AML-193 (cell line): ENCODE results near the gene IFI16.
A peak's percentile ranks its signal among the peaks of the same experiment; 100 is the strongest.

Experiments used
- DNase-seq, 2 experiments: peaks; one replicate each; lab custom pipeline; 2025; lab: John Stamatoyannopoulos, UW

Gene IFI16

GRCh38 chr1:159065106-159065505 is 55.4 kb downstream of the IFI16 start:
- no peak for DNase-seq

DNA sequence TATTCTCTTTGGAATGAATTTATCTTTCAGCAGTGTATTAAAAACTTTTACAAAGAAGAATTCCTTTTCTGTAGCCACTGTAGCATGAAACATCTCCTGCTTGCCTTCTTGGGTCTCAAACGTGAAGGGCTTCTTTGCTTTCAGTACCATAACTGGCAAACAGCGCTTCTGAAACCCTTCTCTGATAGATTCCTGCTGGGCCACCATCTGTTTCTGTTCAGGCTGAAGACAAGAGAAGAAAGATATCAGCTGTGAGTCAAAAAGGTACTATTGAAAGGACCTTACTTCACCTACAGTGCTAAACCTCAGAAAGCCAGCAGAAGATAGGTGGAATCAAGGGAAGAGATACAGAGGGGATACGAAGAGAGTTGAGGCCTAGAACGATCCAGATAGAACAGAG is 56.4 kb downstream of the IFI16 start:
- DNase-seq = no peak

DNA sequence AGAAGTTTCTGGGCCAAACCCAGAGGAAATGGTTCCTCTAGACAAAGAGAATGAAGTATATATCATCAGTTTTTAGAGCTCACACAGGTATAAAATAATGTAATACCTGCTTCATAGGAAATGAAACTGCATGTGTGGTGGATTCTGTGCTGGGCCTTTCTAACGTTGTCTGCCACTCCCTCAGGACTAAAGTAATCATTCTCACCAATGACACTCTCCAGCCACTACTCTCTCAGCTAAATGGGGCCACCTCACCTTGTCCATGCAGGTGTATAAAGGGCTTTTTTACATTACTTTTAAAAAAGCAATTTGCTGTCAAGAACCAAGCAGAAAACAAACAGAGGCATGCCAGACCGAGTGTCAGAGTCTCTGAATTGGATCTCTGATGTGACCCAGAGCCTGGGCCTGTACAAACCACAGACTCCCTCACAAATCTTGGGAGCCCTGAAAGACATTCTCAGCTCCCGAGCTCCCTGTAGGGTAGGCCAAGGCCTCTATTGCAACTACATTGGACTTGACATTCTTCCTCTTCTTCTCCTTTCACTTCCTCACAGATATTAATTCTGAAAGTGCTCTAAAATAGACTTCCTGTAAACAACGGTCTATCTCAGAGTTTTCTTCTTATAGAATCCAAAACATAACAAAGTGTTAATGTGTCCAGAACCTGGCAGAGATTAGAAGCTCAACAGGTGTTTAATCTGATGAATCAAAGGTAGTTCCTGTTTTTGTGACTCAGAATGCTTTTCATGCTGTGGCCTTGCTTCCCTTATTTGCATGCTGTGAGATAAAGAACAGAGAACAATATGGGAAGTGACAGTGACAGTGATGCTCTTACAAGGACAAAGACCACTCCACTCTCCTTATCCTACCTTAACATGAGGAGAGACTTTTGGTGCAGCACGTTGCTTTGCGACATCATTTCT is 58.3 kb downstream of the IFI16 start:
- DNase-seq = peak; percentile 71 to 78

- no peak for DNase-seq
Measured at GRCh38 chr1:159068886-159069285, 59.2 kb downstream of the IFI16 start.

DNA sequence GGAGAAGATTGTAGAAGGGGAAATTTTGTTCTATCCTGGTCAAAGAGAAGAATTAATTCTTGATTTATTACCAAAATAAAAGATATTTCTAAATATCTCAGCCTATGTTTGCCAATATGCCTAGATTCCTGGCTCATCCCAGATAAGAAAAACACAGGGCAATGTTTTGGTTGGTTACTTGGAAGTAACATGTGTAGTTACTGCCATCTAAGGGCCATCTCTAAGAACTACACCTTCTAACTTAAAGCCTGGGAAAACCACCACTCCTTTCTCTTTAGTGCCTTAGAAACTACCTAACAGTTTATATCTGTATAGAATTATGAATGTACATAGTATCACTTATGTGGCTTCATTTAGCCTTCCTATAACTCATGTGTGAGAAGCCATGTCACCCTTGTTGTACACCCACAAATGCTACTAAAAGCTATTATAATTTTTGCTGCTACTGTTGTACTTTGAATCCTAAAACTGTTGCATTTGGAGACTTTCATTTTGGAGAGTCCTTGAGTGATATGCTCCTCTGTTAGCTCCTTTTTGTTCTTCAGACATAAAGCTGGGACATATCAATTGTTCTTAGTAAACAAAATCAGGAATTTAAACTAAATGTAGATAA is 62.4 kb downstream of the IFI16 start:
- DNase-seq = peak; percentile 51 to 56

GRCh38 chr1:159076438-159077119 is 66.9 kb downstream of the IFI16 start, which contains the start of gene AIM2:
AIM2 (minus strand) TSS chr1:159076766; CDS start chr1:159073499, 3,267 bp downstream.
- peak; percentile 53 to 57 for DNase-seq

GRCh38 chr1:159077120-159077961 is 67.6 kb downstream of the IFI16 start:
- peak; percentile 22 to 37 for DNase-seq

DNA sequence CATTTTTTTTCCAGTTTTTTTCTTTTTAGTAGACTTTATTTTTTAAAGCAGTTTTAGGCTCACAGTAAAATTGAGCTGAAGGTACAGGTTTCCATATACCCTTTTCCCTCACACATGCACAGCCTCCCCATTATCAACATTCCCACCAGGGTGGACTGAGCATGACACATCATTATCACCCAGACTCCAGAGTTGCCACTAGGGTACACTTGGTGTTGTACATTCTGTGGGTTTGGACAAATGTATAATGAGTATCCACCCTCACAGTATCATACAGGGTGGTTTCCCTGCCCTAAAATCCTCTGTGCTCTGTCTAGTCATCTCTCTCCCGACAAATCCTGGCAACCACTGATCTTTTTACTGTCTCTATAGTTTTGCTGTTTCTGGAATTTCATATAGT is 69.8 kb downstream of the IFI16 start:
- no peak for DNase-seq

DNA sequence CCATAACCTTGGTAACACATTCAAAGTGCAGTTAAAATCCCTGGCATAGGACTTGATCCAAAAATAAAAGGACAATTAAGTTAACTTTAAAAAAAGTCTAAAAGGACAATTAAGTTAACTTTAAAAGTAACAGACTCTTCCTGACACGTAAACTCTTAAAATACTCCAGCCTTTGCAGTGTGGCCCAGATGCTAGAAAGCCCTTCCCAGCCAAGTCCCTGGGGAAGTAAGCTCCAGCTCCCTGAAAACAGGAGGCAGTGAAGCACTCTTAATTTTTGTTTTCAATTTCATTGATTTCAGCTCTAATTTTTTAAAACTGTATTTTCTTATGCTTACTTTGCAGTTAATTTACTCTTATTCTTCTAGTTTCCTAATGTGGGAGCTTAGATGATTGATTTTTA is 71.9 kb downstream of the IFI16 start:
- no peak for DNase-seq

GRCh38 chr1:159083013-159083412 is 73.3 kb downstream of the IFI16 start:
- DNase-seq = no peak

DNA sequence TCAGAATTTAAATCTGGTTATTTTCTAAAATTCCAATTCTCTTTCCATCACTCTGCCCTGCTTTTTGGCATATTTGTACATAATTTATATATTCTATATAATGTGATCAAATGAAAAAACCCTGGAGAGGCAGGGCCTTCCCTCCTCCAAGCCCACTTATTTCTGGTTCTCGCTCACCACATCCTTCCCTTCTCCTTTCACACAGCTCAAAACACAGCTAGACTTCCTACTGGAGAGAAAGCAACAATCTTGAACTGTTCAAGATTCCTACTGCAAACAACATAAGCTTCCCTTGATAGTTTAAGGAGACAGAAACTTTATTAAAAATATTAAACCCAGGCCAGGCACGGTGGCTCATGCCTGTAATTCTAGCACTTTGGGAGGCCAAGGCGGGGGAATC is 74.4 kb downstream of the IFI16 start:
- no peak for DNase-seq

GRCh38 chr1:159084867-159085266 is 75.2 kb downstream of the IFI16 start:
- DNase-seq = peak; percentile 82 to 85

GRCh38 chr1:159088050-159088449 is 78.3 kb downstream of the IFI16 start:
- peak; percentile 62 to 74 for DNase-seq

- DNase-seq = peak in 1 of 2 experiments; percentile 17
Measured at GRCh38 chr1:159088546-159089183, 79.0 kb downstream of the IFI16 start.

GRCh38 chr1:159089184-159089791 is 79.6 kb downstream of the IFI16 start:
- DNase-seq = no peak

- DNase-seq = no peak
Measured at GRCh38 chr1:159090286-159091179, 80.8 kb downstream of the IFI16 start.

DNA sequence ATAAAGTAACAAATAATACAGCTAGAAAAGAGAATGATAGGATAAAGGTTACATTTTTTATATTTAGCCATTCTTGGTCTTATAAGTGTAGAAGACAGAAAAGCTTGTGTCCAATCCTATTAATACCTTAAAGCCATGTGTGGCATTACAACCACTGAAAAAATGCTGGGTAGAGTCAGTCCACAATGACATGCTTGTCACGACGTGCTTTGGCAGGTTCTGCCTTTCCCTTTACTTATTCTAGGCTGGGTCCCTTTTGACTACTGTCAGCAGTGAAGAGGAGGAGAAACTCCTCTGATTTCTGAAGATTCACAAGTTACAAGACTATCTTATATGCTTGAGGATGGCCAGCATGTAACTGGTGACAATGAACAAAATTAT is 81.5 kb downstream of the IFI16 start:
- no peak for DNase-seq

DNA sequence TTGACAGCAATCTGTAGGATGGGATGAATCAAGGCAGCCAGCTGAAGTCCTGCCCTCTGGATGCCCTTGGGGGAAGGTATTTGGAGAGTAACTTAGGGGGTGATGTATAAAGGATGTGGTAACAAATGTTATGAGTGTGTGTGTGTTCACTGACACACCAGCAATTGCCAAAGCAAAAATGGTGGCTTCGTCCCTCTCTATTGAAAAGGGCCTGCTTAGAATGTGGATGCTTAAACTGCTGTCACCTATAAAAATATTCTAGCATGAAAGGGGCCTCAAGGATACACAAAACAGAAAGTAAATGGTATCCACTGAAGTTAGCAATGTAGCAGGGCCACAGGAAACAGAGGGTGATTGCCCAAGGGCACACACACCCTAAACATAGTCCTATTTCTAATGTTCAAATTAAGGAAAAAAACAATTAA is 81.9 kb downstream of the IFI16 start:
- DNase-seq = peak; percentile 78 to 83

DNA sequence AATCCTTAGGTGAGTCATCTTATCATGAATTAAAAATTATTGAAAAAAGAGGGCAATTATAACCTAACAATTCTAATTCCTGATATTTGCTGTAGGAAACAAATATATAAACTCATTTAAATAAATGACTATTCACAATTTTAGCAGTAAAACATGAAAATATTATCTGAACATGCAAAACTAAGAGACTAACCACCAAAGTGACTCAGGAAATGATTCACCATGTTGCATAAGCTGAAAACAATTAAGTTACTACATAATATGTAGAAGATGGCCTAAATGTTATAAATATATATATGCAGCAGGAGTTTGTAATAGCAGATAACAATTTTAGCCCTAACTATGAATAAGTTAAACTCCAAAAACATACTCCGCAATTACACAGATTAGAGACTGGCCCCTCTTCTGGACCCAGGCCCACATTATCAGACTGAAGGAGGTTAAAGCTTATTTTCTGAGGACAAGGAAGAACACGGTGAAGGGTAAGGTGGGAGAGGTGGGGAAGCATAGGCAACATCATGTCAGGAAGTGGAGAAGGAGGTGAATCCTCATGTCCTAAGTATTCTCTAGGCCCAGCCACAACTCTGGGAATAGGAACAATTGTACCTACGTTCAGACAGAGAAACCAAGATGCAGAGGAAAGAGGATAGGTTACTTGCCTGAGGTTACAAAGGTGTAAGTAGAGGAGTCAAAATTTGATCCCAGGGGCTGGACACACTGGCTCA is 82.5 kb downstream of the IFI16 start:
- peak; percentile 80 to 83 for DNase-seq
